H9 (cell line): Measurements from ENCODE around the gene SEMA5A. TPM values are rescaled to one million over a fixed set of nuclear protein-coding genes. Genes with fewer than 3 reads are reported as not detected.

Source experiments
- DNase-seq: peaks from one replicate; pipeline ENCODE4 v3.0.0-alpha.2; 2017
- H2AFZ ChIP-seq: one replicate; pipeline ENCODE4 v1.6.1; 2013; ENCODE audit warnings: mild to moderate bottlenecking, low read length, control low read depth, moderate library complexity
- H2AK5ac ChIP-seq: 2 replicates; pipeline ENCODE4 v1.6.1; 2013; ENCODE audit warnings: low read length, control low read depth, mixed read lengths; ENCODE audit not compliant: insufficient read length
- H2BK120ac ChIP-seq: one replicate; pipeline ENCODE4 v1.6.1; 2013; ENCODE audit warnings: low read depth, mild to moderate bottlenecking, low read length, control low read depth, inconsistent platforms; ENCODE audit not compliant: poor library complexity, severe bottlenecking
- H2BK12ac ChIP-seq: 2 replicates; pipeline ENCODE4 v1.6.1; 2013; ENCODE audit warnings: low read length, control low read depth, mixed read lengths, low read depth; ENCODE audit not compliant: insufficient read length
- H2BK15ac ChIP-seq: 2 replicates; pipeline ENCODE4 v1.6.1; 2013; ENCODE audit warnings: low read depth, low read length, control low read depth
- H2BK20ac ChIP-seq: one replicate; pipeline ENCODE4 v1.6.1; 2013; ENCODE audit warnings: low read depth, mild to moderate bottlenecking, low read length, control low read depth, inconsistent platforms; ENCODE audit not compliant: poor library complexity, severe bottlenecking
- H2BK5ac ChIP-seq: 2 replicates; pipeline ENCODE4 v1.6.1; 2013; ENCODE audit warnings: low read length, control low read depth, mixed read lengths; ENCODE audit not compliant: insufficient read length
- H3K14ac ChIP-seq: 2 replicates; pipeline ENCODE4 v1.6.1; 2013; ENCODE audit warnings: low read length, control low read depth; ENCODE audit not compliant: insufficient read depth
- H3K18ac ChIP-seq: 2 replicates; pipeline ENCODE4 v1.6.1; 2013; ENCODE audit warnings: low read depth, mild to moderate bottlenecking, mixed read lengths, low read length, control low read depth; ENCODE audit not compliant: insufficient read length
- H3K23ac ChIP-seq: 2 replicates; pipeline ENCODE4 v1.6.1; 2013; ENCODE audit warnings: low read length, control low read depth, mixed read lengths, low read depth; ENCODE audit not compliant: insufficient read length
- H3K23me2 ChIP-seq: 2 replicates; pipeline ENCODE4 v1.6.1; 2013; ENCODE audit warnings: low read depth, mild to moderate bottlenecking, mixed read lengths, low read length, control low read depth; ENCODE audit not compliant: insufficient read length, poor library complexity, severe bottlenecking
- H3K27ac ChIP-seq: 2 replicates; pipeline ENCODE4 v1.5.1; 2013; ENCODE audit warnings: low read length, control low read depth, mixed read lengths, low read depth; ENCODE audit not compliant: insufficient read length
- H3K27me3 ChIP-seq: 2 replicates; pipeline ENCODE4 v1.6.1; 2013; ENCODE audit warnings: low read length, control low read depth, inconsistent platforms; ENCODE audit not compliant: insufficient read depth
- H3K4ac ChIP-seq: 2 replicates; pipeline ENCODE4 v1.6.1; 2013; ENCODE audit warnings: low read depth, mild to moderate bottlenecking, control low read depth, inconsistent platforms, low read length, moderate library complexity
- H3K4me1 ChIP-seq: 2 replicates; pipeline ENCODE4 v1.6.1; 2013; ENCODE audit warnings: low read length, control low read depth, inconsistent platforms; ENCODE audit not compliant: insufficient read depth
- H3K4me2 ChIP-seq: 2 replicates; pipeline ENCODE4 v1.6.1; 2013; ENCODE audit warnings: low read length, control low read depth, mixed read lengths; ENCODE audit not compliant: insufficient read length, insufficient read depth
- H3K56ac ChIP-seq: 2 replicates; pipeline ENCODE4 v1.6.1; 2013; ENCODE audit warnings: low read depth, mild to moderate bottlenecking, mixed read lengths, low read length, control low read depth; ENCODE audit not compliant: insufficient read length
- H3K79me1 ChIP-seq: 2 replicates; pipeline ENCODE4 v1.6.1; 2013; ENCODE audit warnings: low read depth, mild to moderate bottlenecking, moderate library complexity, low read length, control low read depth, inconsistent platforms; ENCODE audit not compliant: insufficient read depth, poor library complexity, severe bottlenecking
- H3K79me2 ChIP-seq: 2 replicates; pipeline ENCODE4 v1.6.1; 2013; ENCODE audit warnings: low read length, control low read depth, inconsistent platforms; ENCODE audit not compliant: insufficient read depth
- H3K9ac ChIP-seq: 2 replicates; pipeline ENCODE4 v1.6.1; 2013; ENCODE audit warnings: low read length, control low read depth, mixed read lengths; ENCODE audit not compliant: insufficient read length; ENCODE audit errors: extremely low read depth
- H3K9me3 ChIP-seq: one replicate; pipeline ENCODE4 v1.6.1; 2013; ENCODE audit warnings: low read depth, low read length, inconsistent platforms; ENCODE audit not compliant: control insufficient read depth
- H3T11ph ChIP-seq: one replicate; pipeline ENCODE4 v1.6.1; 2013; ENCODE audit warnings: mild to moderate bottlenecking, low read length, control low read depth, inconsistent platforms
- H4K20me1 ChIP-seq: one replicate; pipeline ENCODE4 v1.6.1; 2013; ENCODE audit not compliant: control insufficient read depth, insufficient read length, insufficient read depth
- H4K5ac ChIP-seq: 2 replicates; pipeline ENCODE4 v1.6.1; 2013; ENCODE audit warnings: low read depth, mild to moderate bottlenecking, mixed read lengths, low read length, control low read depth; ENCODE audit not compliant: insufficient read length
- H4K8ac ChIP-seq: replicated peaks from 2 replicates; pipeline ENCODE4 v1.6.1; 2013; ENCODE audit warnings: low read length, control low read depth, mixed read lengths, low read depth; ENCODE audit not compliant: insufficient read length
- H4K91ac ChIP-seq: 2 replicates; pipeline ENCODE4 v1.6.1; 2013; ENCODE audit warnings: low read depth, mild to moderate bottlenecking, moderate library complexity, mixed read lengths, low read length, control low read depth; ENCODE audit not compliant: insufficient read length
- H3K27ac Mint-ChIP-seq, 3 experiments: 2 replicates in 2 of 3; 3 replicates in 1 of 3; pipeline ENCODE4 v1.8.0; 2020 to 2021; ENCODE audit warnings: mixed read lengths in 3 of 3, mild to moderate bottlenecking in 1 of 3, moderate library complexity in 1 of 3
- H3K27me3 Mint-ChIP-seq: 2 replicates; pipeline ENCODE4 v1.8.0; 2021; ENCODE audit warnings: low read depth, mild to moderate bottlenecking, moderate library complexity, mixed read lengths
- H3K36me3 Mint-ChIP-seq, 3 experiments: 2 replicates in 2 of 3; 3 replicates in 1 of 3; pipeline ENCODE4 v1.8.0; 2020 to 2021; ENCODE audit warnings: low read depth in 3 of 3, mixed read lengths in 3 of 3; ENCODE audit not compliant: insufficient read depth in 1 of 3
- H3K4me1 Mint-ChIP-seq, 2 experiments: 2 replicates each; pipeline ENCODE4 v1.8.0; 2020; ENCODE audit warnings: mixed read lengths in 2 of 2
- H3K4me3 Mint-ChIP-seq, 2 experiments: 2 replicates in 1 of 2; 3 replicates in 1 of 2; pipeline ENCODE4 v1.8.0; 2020 to 2021; ENCODE audit warnings: mild to moderate bottlenecking in 2 of 2, mixed read lengths in 2 of 2, moderate library complexity in 1 of 2
- H3K9me3 Mint-ChIP-seq, 2 experiments: 2 replicates in 1 of 2; 3 replicates in 1 of 2; pipeline ENCODE4 v1.8.0; 2020; ENCODE audit warnings: mild to moderate bottlenecking in 2 of 2, mixed read lengths in 2 of 2, moderate library complexity in 1 of 2
- CTCF ChIP-seq: fragments of 200-600 bp; sonication (generic); conservative IDR thresholded peaks from 3 replicates; pipeline ENCODE4 v1.8.0; 2021; ENCODE audit warnings: antibody characterized with exemption, mild to moderate bottlenecking
- WGBS: extraction: QIAGEN DNeasy Blood & Tissue Kit; methylation state at CpG from one replicate; pipeline ENCODE4 v1.1.7; 2013; ENCODE audit warnings: missing lambda C conversion rate, low lambda C conversion rate, mixed read lengths; ENCODE audit not compliant: insufficient read length; ENCODE audit errors: extremely low coverage; 5-methylcytosine and 5-hydroxymethylcytosine counted together
- total RNA-seq: library from RNA; stranded (reverse); gene quantifications from 2 replicates; pipeline ENCODE4 v1.2.1, GENCODE V29; 2021

Gene SEMA5A
- total RNA-seq, 1 experiment from 2014 or later = 4.3 TPM

- Histone ChIP-seq H2BK120ac (no peak overlapping the region), H2BK5ac (no peak overlapping the region), H3K14ac (no peak overlapping the region), H3K4ac (no peak overlapping the region), H3T11ph (no peak overlapping the region), H2BK20ac (no peak overlapping the region), H4K20me1 (no peaks in the 10 kb centered on the region), H3K9ac (no peak overlapping the region), H4K8ac (no peak overlapping the region), H3K27ac (no peak overlapping the region), H2AFZ (no peak overlapping the region), H3K4me2 (no peak overlapping the region), H3K79me1 (no peaks in the 10 kb centered on the region), H3K56ac (no peak overlapping the region), H3K79me2 (no peaks in the 10 kb centered on the region), H3K4me1 (no peaks in the 10 kb centered on the region), H2BK12ac (no peak overlapping the region), H3K23ac (no peak overlapping the region), H4K91ac (no peak overlapping the region), H3K27me3 (no peaks in the 10 kb centered on the region), H3K18ac (no peak overlapping the region), H2AK5ac (no peak overlapping the region), H3K9me3 (no peaks in the 10 kb centered on the region), H2BK15ac (no peak overlapping the region), H3K23me2 (no peaks in the 10 kb centered on the region), H4K5ac (no peak overlapping the region)
- no peak for TF ChIP-seq CTCF
- Mint-ChIP-seq H3K27ac (no peak overlapping the region), H3K9me3 (no peaks in the 10 kb centered on the region), H3K27me3 (peaks cover 1% of the 10 kb centered on the region), H3K4me3 (no peak overlapping the region), H3K4me1 (no peaks in the 10 kb centered on the region), H3K36me3 (no peaks in the 10 kb centered on the region; a peak in 1 of 7 replicates)
- no CpG with 5 or more reads among the region's 6 CpGs for WGBS
- DNase-seq = no peak
These were observed 27.9 kb upstream of the SEMA5A start for GRCh38 chr5:9573796-9574195.
